Measurements from ENCODE around the gene TM6SF1.
"Not testable (repeated sequence)": the region's sequence is repeated elsewhere in the genome, so short reads cannot be mapped to it uniquely, and the experiment has no call there.

Gene TM6SF1

DNA sequence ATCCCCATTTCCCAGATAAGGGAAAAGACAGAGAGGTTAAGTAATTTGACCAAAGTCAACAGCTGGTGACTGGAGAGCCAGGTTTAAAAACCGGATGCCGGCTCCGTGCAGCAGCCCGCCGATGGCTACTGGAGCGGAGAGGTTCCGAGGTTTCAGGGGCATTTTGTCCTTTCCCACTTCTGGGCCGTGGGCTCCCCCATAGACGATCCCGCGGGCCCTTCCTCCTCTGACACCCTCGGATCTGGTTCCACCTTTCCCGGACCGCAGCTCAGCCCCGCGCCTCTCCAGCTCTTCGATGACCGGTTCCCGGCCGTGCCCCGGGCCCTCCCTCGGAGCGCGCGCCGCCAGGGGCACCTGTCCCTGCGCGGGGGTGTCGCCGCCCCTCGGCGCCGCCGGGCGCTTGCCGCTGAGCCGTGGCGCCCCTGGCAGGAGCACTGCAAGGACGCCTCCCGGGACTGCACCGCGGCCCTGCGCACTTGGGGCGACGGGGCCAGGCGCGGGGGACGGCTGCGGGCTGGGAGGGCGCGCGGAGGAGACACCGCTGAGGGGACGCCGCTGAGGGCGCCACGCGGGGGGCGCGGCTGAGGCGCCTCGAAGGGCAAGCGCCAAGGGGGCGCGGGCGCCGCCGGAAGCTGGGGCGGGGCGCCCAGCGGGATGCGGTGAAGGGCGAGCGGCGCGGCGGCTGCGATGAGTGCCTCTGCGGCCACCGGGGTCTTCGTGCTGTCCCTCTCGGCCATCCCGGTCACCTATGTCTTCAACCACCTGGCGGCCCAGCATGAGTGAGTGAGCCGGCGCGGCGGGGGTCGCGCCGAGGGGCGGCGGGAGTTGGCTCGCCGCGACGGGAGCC, at the start of gene TM6SF1:
TSS of gene TM6SF1 (plus strand) at position 652 of the 847 bp plus-strand sequence. CDS start at position 688, 36 bp downstream.
- DNase-seq, result no peak

DNA sequence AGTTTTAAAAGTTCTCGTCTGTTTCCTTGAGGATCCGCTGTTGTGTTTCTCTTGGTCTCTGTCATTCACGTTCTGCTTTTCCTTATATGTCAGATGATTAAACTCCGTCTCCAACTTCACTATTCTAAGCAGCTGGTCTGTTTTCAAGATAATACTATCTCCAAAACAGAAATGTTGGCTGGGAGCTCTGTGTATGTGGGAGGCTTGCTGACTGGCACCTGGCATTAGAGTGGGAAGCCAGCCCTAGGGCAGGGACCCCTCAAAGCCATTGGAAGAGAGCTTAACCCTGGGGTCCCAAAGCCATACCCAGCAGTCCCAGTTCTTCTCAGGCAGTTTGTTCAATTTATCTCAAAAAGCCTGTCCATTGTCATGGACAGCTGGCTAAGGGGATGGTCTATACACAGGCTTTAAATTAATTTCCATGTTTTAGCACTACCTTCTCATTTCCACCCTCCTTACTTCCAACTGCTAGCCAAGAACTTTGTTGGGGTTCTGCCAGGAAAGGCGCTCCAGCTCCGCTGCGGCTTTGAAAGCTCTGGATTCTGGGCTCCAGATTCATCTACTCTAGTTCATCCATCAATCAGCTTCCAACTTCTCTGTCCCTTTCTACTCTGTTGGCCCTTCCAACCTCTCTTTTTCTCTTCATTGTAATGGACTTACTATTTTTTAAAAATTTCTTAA, 49.6 kb upstream of the TM6SF1 start:
- DNase-seq, result no peak

DNA sequence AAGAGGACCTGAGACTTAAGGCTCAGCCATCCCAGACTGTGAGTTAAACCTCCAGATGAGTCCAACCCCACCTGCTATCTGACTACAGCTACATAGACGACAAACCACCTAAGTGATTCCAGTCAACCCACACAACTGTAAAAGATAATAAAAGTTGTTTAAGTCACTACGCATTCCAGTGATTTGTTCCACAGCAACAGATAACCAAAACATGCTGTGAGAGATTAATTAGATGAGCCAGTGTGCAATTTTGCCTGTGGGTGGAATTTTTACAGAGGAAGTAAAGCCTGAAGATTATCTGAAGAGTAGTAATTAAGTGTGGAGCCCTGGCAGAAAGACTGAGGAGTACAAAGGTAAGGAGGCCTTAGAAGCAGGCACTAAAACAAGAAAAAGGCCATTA, 45.8 kb upstream of the TM6SF1 start:
- no peak for DNase-seq

DNA sequence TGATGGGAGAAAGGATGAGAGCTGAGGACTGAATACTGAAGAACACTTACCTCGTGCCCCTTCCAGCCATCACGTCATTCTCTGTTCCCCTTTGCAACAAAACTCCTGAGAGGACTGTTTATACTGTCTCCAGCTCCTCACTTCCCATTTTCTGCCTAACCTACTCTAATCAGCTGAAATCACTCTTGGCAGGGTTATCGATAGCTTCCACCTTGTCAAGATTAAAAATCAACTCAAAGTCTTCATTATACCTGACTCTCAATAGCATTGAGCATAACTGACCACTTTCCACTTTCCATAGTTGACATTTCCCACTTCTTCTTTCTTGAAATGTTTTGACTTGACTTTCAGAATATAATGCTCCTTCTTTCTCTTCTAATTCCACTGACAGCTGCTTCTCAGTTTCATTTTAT, 44.7 kb upstream of the TM6SF1 start:
- no peak for DNase-seq

DNA sequence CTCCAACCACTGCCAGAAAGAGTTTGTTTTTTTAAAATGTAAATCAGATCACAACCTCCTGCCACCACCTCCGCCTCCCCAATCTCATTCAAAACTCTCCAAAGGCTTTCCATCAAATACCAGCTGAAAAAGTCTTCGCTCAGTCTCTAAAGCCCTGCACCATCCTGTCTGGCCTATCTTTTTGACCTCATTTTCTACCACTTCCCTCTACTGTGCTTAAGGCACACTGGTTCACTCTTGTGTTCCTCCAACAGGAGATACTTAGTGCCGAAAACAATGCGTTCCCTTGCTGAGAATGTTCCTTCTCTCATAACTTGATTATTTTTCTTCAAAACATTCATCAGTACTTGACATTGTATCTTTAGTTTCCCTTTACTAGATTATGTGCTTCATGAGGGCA, 43.9 kb upstream of the TM6SF1 start:
- no peak for DNase-seq

DNA sequence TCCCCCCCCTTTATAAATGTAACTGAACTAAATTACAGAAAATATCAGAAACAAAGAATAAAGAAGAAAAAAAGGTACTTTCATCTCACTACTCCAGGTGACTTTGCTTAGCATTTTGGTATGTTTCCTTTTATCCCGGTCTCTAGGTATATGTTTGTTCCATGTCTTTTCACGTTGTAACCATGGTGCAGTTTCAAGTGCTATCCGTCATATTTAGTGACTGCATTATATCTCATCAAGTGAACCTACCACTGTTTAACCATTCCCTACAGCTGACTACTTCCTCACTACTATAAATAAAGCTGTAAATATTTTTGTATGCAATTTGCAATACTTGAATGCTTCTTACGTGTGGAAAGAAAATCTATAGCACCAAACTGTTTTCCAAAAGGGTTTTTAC, 42.6 kb upstream of the TM6SF1 start:
- no peak for DNase-seq

DNA sequence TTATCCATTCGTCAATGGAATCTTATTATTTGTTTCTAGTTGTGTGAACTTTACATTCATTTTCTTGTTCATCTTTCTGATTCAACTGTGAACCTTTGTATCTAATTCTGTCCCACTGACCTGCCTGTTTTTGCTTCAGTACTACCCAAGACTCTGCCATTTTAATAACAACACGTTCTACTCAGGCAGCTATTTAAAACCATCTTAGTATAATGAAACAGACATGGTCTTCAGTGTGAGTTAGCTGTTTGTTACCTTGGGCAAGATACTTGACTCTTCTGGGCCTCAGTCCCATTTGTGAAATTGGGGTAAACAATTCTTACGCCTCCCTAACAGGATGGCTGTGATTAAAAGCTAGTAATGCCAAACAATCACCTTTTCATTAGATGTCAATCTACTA, 42.0 kb upstream of the TM6SF1 start:
- DNase-seq, result no peak

DNA sequence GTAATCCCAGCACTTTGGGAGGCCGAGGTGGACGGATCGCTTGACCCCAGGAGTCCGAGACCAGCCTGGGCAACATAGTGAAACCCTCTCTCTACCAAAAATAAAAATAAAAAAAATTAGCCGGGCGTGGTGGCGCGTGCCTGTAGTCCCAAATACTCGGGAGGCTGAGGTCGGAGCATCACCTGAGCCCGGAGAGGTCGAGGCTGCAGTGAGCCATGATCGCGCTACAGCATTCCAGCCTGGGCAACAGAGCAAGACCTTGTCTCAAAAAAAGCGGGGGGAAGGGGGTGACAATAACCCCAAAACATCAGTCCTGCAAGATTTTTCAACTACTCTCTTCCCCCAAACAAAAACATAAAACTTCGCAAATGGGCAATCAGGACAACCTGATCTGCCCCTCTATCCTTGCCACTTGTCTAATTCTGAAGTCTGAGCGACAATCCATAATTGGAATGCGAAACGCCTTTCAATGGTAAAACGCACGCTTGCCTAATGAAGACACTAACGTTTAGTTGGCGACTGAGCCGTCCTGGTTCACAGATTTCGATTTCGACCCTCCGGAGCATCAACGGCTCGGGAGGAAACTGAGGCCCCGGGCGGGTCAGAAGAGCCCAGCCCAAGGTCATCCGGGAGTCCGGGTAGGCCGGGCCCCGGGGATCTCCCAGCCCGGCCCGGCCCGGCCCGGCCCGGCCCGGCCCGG, 41.3 kb upstream of the TM6SF1 start:
- no peak for DNase-seq

DNA sequence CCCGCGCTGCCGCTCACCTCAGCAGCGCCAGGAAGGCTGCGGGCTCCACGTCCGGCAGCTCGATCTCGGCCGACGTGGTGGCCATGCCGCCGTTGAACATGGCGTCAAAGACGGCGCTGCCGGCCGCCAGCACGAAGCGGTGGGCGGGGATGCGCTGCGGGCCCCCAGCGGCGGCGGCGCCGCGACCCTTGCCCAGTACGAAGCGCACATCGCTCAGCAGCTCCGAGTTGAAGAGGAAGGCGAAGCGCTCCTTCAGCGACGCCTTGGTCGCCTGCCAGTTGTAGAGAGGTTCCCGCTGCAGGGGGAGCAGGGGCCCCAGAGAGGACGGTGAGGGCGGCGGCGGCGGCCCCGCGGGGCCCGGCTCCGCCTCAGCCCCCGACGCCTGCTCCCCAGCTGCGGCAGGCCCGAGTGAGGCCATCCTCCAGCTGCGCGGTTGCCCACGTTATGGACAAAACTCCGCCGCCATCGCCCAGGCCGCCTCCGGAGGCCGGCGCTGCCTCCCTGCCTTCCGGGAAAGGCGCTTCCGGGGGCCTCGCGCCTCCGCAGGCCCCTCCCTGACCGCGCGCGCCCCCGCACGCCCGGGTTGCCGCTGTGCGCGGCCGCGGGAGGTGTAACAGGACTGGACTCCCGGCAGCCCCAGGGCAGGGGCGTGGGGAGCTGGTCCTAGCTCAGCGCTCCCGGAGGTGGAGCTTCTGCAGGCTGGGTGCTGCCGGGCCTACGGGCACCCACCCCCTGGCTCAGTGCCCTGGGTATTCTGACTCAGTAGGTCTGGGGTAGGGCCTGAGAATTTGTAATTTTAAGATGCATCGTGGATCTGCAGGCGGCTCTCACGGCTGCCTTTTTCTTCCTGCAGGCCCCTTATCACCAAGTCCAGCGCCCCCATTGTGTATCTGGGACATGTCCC, 40.5 kb upstream of the TM6SF1 start, which contains the start of gene BTBD1:
TSS of gene BTBD1 (minus strand) at position 519 of the 904 bp plus-strand sequence. CDS start at position 418, 101 bp downstream.
- peak; percentile 66 for DNase-seq

DNA sequence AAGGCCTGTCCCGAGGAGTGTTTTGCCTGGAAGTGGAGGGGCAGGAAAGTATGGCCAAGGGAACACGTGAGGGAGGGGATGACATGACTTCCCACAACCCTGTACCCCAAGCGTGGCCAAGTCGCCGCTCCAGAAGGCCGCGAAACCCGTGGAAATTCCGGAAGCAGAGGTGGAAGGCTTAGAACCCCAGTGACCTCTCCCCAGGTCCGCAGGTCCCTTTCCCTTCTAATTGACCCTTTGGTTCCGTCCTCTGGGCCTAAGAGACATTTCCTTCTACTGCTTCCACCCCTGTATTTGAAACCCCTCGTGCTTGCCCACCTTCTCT, 39.8 kb upstream of the TM6SF1 start:
- no peak for DNase-seq

DNA sequence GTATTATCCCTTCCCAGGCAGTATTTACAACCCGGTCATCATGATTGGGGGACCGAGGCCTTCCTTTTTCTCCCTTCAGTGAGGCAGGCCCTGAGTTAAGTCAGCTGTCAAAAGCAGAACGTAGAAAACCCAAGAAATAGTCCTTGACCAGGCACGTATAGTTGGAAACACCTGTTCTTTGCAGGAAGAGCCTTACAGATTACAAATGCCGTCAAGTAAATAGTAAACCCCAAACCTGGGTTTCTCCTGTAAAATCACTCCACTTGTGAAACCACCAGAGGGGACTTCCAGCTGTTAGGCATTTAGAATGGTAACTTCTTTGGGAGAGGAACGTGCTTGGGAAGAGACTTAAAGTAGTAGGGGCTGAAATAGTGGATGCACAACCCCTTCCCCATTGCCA, 39.4 kb upstream of the TM6SF1 start:
- no peak for DNase-seq

DNA sequence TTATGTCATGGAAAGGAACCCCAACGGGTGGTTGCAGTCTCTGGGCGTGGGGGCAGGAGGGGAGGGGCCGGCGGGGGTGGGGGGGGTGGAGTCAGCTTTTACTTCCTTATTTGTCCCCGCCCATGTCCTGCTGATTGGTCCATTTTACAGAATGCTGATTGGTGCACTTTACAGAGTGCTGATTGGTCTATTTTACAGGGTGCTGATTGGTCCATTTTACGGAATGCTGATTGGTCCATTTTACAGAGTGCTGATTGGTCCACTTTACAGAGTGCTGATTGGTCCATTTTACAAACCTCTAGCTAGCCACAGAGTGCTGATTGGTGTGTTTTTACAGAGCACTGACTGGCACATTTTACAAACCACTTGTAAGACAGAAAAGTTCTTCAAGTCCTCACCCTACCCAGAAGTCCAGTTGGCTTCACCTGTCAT, 38.2 kb upstream of the TM6SF1 start:
- DNase-seq, result not testable (repeated sequence)

DNA sequence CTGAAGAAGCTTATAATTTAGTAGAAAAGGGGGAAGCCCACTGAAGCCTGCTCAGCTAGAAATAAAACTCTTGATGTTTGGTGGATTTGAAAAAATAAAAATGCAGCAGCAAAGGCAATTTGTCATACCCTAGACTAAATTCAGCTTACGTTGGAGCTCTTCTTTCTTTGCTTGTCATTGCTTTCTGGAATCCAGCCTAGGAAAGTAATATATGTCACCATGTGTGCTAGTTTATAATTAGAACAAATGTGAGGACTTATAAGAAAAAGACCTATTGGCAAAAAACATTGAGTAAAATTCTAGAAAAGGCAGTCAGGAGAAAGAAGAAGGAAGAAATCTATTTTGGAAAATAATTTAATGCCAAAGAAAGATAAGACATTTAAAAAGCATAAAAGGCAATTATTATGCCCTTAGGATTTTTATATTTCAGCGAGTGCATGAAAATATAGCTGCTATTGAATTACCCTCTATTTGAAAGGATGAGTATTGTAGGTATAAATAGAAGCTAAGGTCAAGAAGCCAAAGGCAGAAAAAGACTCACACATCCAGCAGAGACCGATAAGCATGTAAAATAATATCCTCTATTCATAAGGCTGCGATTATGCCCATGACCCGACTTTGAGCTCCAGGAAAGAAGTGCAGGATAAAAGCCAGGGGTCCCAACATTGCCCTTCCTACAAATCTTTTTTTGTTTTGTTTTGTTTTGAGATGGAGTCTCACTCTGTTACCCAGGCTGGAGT, 29.8 kb upstream of the TM6SF1 start:
- DNase-seq, result no peak

DNA sequence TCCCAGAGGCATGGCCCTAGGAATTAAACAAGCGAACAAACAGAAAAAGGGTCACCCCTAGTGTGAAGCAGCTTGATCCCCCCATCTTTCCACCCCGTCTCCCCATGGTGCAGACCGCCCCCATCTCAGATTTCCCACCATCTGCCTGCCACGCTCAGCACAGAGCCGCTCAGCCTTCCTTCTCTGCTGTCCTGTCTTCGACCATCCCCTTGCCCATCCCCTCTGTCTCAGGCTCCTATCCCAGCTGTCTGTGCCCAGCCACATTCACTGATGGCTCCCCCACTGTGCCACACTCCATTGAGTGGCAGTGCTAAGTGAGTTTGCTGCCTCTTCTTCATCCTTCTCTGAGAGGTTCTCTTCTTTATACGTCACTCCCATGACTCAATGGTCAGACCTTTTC, 28.7 kb upstream of the TM6SF1 start:
- no peak for DNase-seq

DNA sequence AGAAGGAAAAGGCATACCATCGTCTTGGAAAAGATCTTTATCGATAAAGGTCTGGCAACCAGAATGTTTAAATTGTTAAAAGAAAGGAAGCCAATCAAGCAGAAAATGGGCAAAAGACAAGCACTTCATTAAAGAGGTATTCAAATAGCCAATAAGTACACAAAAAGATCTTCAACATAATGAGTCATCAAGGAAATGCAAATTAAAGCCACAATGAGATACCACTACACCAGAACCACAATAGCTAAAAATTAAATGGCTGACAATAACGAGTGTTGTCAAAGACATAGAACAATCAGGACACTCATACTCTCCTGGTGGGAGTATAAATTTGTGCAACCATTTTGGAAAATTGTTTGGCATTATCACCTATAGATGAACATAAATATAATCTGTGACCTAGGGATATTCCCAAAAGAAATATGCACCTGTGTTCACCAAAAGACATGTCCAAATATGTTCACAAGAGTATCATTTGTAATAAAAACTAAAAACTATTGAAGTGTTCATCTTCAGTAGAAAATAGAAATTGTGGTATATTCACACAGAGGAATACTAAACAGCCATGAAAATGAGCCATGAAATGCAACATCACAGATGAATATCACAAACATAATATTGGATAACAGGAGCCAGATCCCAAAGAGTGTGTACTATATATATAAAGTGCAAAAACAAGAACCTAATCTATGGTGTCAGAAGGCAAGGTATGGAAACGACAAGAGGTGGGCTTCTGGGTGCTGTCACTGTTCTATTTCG, 26.0 kb upstream of the TM6SF1 start:
- DNase-seq, result no peak

DNA sequence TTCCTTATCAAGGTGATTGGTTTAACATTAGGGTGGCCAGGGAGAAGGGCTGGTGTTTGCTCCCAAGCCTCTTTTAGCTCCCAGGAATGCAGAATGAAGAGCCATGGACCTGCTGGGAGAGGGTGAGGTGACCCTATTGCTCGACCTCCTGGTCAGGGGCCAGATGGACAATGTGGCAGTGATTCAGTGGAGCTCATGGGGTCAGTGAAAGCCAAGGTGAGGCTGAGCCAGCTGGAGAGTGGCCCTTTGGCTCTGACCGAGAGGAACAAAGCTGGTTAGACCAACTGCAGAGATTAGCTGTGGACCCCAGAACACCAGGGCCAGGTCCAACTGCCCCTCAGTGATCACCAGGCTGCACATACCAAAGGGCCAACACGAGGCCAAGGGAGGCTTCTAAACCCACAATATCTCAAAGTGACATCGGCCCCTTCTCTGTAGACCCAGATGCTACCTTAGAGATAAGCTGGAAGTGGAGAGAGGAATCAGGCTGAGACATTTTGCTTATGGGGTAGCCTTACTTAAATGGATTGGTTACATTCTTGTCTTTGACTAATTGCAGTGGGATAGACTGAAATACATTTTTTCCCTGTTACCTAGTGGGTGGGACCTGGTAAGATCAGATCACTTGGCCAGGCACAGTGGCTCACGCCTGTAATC, 24.6 kb upstream of the TM6SF1 start:
- DNase-seq, result no peak

DNA sequence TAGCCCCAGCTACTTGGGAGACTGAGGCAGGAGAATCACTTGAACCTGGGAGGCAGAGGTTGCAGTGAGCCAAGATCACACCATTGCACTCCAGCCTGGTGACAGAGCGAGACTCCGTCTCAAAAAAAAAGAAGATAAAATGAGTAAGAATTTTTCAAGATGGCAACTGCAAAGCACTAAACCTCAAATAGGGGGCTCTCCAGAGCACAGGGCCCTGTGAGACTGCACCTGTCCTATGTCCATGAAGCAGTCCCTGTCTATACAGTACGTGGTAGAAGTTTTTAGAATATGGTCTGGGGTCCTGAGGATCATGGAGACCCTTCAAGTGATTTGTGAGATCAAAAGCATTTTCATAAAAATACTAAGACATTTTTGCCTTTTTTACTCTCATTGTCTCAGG, 22.0 kb upstream of the TM6SF1 start:
- DNase-seq, result not testable (repeated sequence)

DNA sequence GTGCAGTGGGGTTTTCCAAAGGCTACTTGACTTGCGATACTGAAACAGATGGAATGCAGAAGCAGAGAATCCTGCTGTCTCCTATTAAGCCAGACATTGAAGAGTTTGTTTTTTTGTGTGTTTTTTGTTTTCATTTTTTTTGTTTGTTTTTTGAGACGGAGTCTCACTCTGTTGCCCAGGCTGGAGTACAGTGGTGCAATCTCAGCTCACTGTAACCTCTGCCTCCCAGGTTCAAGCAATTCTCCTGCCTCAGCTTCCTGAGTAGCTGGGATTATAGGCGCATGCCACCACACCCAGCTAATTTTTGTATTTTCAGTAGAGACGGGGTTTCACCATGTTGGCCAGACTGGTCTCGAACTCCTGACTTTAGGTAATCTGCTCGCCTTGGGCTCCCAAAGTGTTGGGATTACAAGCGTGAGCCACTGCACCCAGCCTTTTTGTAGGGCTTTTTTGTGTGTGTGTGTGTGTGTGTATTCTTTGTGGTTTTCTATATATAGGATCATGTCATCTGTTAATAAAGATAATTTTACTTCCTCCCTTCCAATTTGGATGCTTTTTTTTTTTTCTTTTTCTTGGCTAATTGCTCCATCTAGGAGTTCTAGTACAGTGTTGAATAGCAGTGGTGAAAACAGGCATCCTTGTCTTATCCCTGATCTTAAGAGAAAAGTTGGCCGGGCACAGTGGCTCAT, 21.4 kb upstream of the TM6SF1 start:
- DNase-seq, result not testable (repeated sequence)

DNA sequence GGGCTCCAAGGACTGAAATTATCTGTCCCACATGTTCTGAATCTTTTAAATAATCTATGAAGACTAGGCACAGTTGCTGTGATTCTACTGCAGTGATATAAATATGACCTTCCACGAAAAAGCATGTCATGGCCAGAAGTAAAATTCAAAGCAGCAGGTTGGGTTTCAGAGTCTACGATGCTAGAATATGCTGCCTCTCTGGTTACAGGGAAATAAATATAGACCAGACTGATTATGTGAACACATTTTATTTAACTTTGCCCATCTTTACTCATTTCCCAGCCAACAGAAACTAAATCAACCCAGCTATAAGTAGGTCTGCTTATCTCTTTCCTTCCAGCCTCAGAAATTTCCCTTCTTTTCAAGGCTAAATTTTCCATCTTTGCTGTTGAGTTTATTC, 19.9 kb upstream of the TM6SF1 start:
- DNase-seq, result no peak

DNA sequence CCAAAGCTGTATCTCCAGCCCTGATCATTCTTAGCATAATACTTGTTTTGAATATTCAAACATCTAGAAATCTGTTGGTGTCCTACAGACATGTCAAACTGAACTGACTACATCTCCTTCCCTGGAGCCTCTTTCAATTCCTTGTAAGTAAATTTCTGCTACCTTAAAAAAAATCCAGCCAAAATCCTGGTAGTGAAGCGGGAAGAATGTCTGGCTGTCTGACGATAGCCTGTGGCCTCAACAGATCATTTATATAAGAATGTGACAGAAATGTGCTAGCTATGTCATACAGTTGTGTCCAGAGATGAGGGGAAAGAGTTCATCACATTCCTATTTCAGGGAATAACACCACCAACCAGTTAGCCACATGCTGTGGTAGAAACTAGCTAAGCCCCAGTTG, 18.6 kb upstream of the TM6SF1 start:
- no peak for DNase-seq

All from NCI-H1105 (cell line).